GM19372 (cell line): ENCODE data around the gene BCKDHA.
"Not testable (repeated sequence)": the region's sequence is repeated elsewhere in the genome, so short reads cannot be mapped to it uniquely, and the experiment has no call there.

Source experiments
- ATAC-seq: cut with Tn5 transposase; IDR thresholded peaks from one replicate; pipeline ENCODE4 v1.9.1; 2021; ENCODE audit warnings: mild to moderate bottlenecking, low read depth, moderate library complexity; ENCODE audit not compliant: unreplicated experiment

BCKDHA gene

DNA sequence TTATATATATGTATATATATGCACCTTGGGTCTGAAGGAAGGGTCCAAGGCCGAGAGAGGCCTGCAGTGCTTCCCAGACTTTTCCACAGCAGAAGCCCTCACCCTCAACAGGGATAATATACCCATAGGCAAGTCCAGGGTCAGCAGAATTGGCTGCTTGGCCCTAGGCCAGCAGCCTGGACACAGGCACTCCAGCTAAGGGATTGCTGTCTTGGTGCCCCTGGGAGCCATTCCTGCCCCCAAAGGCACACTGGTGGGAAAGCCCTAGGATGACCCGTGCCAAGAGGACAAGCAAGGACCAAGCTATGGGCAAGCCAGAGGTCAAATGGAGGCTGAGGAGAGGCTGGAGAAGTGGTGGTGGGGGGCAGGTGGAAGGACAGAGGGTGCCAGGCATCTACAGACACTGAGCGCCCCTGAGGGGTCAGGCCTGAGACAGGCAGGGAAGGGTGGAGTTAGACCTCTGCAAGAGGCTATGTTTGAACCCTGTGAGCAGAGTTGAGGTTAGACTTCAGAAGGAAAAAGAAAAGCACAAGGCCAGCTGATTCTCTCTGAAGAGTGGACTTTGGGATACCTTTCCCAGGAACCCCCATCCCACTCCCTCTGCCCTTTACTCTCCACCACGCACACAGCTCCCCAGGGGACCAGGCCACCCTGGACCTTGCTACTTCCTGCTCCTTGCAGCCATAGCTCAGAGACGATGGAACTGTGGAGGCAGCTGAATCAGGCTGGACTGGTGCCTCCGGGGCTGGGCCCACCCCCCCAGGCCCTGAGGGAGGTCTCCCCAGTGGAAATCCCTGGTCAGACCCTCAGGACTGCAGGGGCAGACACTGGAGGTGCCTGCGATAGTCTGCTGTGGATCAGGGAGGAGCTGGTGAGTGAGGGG is 45.1 kb downstream of the BCKDHA start, which contains the start of gene ERICH4:
Gene ERICH4, plus strand, starts transcription at position 684 of the 883 bp plus-strand sequence. Its CDS starts 14 bp downstream, at position 698.
- no peak for ATAC-seq

DNA sequence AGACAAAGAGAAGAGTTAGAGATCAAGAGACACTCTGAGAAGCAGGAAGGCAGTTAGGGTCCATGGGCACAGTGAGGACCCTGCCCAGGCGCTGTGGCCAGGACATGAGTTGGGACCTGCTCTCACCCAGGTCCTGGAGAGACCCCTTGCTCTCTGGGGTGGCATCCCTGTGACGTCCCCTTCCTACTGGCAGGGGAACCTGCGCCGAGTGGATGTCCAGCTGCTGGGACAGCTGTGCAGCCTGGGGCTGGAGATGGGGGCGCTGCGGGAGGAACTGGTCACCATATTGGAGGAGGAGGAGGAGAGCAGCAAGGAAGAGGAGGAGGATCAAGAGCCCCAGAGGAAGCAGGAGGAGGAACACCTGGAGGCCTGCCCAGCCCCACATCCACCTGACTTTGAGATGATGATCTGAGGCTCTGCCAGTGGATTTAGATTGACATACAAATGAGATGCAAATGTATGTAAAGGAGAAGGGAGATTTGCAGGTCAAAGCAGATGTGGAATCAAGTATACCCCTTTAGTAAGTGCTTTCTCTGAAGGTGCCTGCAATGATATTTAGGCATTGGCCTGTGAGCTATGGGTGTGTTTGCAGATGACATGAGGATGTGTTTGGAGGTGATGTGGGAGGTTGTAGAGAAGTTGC is 46.3 kb downstream of the BCKDHA start:
- ATAC-seq = no peak

DNA sequence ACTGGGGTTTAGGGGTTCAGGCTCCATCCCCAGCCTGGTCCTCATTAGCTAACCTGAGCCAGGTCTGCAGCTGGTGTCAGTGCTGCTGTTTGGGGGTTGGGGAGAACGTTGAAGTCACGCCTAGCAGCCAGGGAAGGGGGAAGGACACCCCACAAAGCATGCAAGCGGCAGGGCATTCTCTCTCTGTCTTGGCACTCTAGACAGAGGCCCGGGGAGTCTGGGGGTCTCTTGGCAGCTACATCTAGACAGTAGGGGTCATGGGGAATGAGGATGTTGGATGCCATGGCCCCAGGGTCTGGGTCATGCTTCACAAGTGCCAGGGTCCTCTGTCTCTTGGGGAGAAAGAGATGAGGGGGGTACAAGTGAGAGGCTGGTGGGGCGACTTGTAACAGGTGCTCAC is 48.0 kb downstream of the BCKDHA start:
- ATAC-seq = no peak

DNA sequence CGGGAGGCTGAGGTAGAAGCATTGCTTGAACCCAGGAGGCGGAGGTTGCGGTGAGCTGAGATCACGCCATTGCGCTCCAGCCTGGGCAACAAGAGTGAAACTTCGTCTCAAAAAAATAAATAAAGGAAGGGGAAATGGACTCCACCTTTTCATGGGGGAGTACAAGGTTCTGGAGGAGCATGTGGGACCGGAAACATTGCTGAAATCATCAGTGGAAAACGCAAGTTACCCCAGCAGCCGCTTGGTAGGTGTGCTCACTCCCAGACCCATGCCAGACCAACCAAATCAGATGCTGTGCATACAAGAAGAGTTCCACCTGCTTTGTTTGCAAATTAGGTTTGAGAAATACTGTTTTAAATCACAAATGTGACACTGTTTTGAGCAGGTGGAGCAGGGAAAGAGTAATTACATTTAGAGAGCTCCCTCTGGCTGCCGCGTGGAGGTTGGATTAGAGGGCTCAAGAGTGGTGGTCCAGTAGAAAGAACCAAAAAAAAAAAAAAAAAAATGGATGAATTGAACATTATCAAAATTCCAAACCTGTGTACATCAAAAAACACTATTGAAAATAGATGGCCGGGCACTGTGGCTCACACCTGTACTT is 50.2 kb downstream of the BCKDHA start:
- no peak for ATAC-seq

DNA sequence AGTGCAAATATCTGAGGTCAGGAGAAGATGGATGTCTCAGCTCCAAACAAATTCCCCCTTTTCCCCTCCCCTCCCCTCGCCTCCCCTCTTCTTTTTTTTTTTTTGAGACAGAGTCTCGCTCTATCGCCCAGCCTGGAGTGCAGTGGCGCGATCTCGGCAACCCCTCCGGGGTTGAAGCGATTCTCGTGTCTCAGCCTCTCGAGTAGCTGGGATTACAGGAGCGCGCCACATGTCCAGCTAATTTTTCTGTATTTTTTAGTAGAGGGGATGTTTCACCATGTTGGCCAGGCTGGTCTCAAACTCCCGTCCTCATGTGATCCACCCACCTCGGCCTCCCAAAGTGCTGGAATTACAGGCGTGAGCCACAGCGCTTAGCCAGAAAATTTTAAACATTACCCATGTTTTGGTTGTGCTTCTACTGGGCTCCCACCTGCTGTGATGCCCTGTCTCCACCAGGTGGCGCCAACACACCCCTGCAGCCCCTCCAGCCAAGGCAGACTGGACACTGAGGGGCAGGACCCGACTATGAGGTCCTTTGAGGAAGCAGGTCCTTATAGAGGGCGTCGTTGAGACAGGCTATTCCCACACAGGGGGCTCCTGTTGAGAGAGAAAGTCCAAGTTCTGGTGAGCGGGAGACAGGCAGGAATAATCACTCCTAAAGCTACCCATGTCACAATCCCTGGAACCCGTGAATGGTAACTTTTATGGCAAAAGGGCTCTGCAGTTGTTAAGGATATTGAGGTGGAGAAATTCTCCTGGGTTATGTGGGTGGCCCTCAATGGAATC is 51.7 kb downstream of the BCKDHA start:
- no peak for ATAC-seq

DNA sequence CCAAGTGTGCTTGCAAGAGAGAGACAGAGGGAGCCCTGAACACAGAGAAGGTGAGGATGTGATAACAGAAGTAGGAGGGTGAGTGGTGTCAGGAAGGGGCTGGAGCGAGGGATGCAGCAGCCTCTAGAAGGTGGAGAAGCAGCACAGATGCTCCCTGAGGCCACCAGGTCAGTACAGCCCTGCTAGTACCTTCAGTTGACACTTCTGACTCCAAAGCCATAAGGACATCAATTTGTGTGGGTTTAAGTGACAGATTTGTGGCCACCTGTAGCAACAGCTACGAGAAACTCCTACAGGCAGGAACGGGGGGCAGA is 52.2 kb downstream of the BCKDHA start:
- ATAC-seq = no peak

DNA sequence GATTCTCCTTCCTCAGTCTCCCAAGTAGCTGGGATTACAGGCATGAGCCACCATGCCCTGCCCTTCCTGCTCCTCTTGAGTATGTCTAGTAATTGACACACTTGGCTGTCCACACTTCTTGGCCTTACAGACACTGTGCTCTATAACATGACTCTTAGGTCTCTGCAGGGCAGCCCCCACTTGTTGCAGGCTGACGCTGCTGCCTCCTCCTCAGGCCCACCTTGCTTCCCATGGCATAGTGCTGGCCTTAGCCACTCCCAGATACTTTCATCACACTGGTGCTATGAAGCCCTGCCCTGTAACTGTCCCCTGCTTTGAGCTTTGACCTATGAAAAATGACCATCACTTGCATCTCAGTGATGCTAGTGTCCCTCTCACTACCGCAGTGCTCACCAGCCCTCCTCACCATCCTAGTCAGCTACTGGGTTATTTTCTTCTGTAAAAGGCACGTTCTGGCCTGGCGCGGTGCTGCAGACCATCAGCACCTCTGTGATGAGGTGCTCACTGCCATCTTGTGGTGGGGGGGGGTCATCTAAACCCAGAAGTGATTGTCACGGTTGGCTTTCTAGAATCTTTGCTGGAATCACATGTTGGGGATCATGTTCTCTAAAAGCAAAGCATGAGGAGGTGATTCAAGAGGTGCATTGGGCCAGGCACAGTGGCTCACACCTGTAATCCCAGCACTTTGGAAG is 55.1 kb downstream of the BCKDHA start:
- no peak for ATAC-seq

DNA sequence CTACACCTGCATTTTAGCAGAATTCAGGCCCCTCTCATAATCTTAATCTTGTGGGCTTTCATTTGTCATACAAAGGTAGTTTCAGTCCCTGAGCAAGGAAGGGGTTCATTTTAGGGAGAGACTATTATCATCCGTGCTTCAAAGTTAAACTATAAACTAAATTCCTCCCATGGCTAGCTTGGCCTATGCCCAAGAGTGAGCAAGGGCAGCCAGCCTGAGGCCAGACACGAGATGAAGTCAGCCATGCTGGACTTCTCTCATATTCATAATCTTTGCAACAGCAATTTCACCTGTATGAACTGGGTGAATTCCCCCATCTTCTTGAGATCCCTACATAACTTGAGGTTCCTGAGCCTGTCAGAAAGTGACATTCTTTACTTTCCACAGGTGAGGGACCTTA is 58.3 kb downstream of the BCKDHA start:
- no peak for ATAC-seq

DNA sequence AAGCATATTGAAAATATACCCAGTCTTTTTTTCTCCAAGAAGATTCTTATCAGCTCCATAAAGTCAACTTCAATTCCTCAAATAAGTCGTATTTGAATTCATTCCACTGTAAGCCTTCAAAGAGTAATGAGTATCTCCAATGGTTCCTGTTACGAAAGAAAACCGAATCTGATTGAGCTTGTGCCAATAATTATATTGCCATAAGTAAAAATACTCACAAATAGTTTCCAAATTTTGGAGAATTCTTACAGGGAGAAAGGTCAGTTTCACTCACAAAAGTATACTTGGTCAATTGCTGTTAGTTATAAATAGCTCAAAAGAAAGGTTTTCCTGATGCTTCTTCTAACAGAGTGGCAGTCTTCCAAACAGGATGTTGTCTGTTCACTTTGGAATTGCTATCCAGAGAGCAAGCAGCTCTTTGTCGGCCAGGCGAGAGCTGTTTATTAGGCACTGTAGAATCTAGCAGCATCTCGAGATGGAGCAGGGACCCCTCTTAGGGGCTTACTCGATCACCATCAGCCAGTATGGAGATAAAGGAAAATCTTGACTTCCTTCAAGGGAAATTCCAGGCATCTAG is 58.8 kb downstream of the BCKDHA start:
- ATAC-seq = no peak

DNA sequence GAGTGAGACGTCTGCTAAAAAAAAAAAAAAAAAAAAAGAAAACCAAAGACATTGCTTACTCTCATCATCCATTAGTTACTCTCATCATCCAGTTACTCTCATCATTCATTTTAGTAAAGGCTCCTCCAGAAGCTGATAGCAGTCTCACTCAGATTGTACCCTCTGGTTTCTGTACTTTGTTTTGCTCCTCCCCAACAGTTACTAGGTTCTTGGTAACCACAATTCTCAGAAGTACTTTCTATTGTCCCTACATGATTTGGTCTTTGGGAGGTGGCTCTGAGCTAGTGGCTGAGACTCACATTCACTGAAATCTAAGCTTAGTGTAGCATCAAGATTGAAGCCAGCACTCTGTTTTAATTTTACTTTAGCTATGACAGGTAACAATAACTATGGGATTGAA is 59.6 kb downstream of the BCKDHA start:
- ATAC-seq = no peak

DNA sequence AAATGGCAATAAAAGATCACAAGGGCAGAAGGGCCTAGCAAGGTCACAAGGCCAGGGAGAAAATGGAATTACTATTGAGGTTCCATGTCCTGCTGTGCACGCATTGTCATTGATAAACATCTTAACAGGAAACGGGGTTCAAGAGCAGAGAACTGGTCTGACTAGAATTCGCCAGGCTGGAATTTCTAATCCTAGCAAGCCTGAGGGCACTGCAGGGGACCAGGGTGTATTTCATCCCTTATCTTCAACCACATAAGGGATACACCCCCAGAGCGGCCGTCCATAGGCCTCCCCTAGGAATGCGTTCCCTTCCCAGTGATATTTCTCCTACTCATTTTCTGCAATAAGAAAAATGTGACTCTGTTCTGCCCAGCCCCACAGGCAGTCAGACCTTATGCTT is 64.9 kb downstream of the BCKDHA start:
- no peak for ATAC-seq

DNA sequence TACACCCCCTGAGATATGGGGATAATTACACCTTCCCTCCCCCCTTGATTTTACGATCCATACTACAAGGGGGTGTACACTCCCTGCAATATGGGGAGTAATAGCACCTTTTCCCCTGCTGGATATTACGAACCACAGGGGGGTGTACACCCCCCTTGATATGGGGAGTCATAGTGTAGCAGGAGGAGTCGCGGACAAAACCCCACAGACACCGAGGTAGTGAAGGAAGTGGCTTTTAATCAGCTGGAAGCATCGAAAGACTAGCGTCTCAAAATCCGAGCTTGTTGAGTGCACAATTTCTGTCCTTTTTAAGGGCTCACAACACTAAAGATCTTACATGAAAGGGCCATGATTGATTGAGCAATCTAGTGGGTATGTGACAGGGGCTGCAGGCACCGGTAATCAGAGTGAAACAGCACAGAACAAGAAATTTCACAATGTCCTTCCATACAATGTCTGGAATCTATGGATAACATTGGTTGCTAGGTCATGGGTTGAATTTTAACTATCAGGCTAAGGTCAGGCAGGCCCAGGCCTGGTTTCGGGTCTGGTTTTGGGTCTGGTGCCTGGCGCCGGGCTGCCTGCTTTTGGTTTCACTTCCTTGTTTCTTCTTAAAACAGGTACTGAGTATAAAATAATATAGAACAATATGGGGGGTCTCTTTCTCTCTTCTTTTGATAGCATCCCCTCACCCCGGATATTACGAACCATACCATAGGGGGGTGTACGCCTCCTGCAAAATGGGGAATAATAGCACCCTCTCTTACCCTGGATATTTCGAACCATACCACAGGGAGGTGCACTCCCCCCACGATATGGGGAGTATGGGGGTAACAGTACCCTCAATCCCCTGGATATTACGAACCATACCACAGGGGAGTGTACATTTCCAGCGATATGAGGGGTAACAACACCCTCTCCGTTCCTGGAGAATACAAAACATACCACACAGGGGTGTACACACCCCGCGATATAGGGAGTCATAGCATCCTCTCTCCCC is 65.9 kb downstream of the BCKDHA start:
- not testable (repeated sequence) for ATAC-seq
